T-cell (primary cell): ENCODE data around the gene PPP1R7. TPM values are rescaled to one million over a fixed set of nuclear protein-coding genes. Genes with fewer than 3 reads are reported as not detected.

ENCODE experiments used
- ATAC-seq, 4 experiments: fragments of 200-7000 bp in 3 of 4; fragments of 150-1000 bp in 1 of 4; cut with Tn5 transposase; replicated peaks in 1 of 4; 1 replicate in 3 of 4; 2 replicates in 1 of 4; pipeline ENCODE4 v1.10.0; 2021; ENCODE audit warnings: moderate library complexity in 3 of 4, mild to moderate bottlenecking in 2 of 4, moderate number of reproducible peaks in 1 of 4
- CTCF ChIA-PET, 2 donors: fragments of 300-600 bp; sonication (Branson Sonifier 250); formaldehyde crosslinking; loops; one replicate each; lab custom pipeline; 2022; ENCODE audit warnings: antibody characterized with exemption in 2 of 2; lab: Charles Lee
- POLR2A ChIA-PET, 2 donors: fragments of 300-600 bp; sonication (Branson Sonifier 250); formaldehyde crosslinking; loops; one replicate each; lab custom pipeline; 2022; ENCODE audit warnings: antibody characterized with exemption in 2 of 2; lab: Charles Lee
- DNase-seq, 35 experiments: peaks; one replicate each; pipeline versions ENCODE4 v3.0.0 to v3.0.0-alpha.2; 2013 to 2023
- H3K27ac ChIP-seq: one replicate; pipeline ENCODE4 v1.5.1; 2013; ENCODE audit warnings: low read length
- H3K27me3 ChIP-seq, 2 experiments: replicated peaks in 1 of 2; 1 replicate in 1 of 2; 2 replicates in 1 of 2; pipeline versions ENCODE4 v1.6.1 to v1.7.0; 2013; ENCODE audit warnings: low read length in 1 of 2, mixed read lengths in 1 of 2; ENCODE audit not compliant: control insufficient read depth in 2 of 2, insufficient read depth in 2 of 2; ENCODE audit errors: extremely low read depth in 1 of 2
- H3K36me3 ChIP-seq, 2 donors: 1 replicate in 1 of 2; 2 replicates in 1 of 2; pipeline versions ENCODE4 v1.6.1 to v1.7.0; 2013; ENCODE audit warnings: low read length in 1 of 2; ENCODE audit not compliant: control insufficient read depth in 2 of 2, insufficient read depth in 1 of 2; ENCODE audit errors: extremely low read depth in 1 of 2
- H3K4me1 ChIP-seq, 2 experiments: 1 replicate in 1 of 2; 2 replicates in 1 of 2; pipeline versions ENCODE4 v1.6.1 to v1.7.0; 2013; ENCODE audit warnings: low read length in 2 of 2, mixed read lengths in 1 of 2; ENCODE audit not compliant: insufficient read depth in 2 of 2, control insufficient read depth in 1 of 2; ENCODE audit errors: extremely low read depth in 1 of 2
- H3K4me3 ChIP-seq, 2 donors: 1 replicate in 1 of 2; 2 replicates in 1 of 2; pipeline versions ENCODE4 v1.5.1 to v1.7.0; 2013; ENCODE audit warnings: mild to moderate bottlenecking in 2 of 2, low read length in 1 of 2, moderate library complexity in 1 of 2; ENCODE audit not compliant: control insufficient read depth in 1 of 2; ENCODE audit errors: extremely low read depth in 1 of 2
- H3K9me3 ChIP-seq: 2 replicates; pipeline ENCODE4 v1.7.0; 2013
- H3K27ac Mint-ChIP-seq, 2 donors: one replicate each; pipeline ENCODE4 v1.8.0; 2020 to 2021; ENCODE audit warnings: mild to moderate bottlenecking in 2 of 2, mixed read lengths in 2 of 2
- H3K27me3 Mint-ChIP-seq, 2 donors: one replicate each; pipeline ENCODE4 v1.8.0; 2021 to 2022; ENCODE audit warnings: mixed read lengths in 2 of 2
- H3K36me3 Mint-ChIP-seq: one replicate; pipeline ENCODE4 v1.8.0; 2021; ENCODE audit warnings: mixed read lengths
- H3K4me1 Mint-ChIP-seq, 3 donors: one replicate each; pipeline ENCODE4 v1.8.0; 2020 to 2022; ENCODE audit warnings: mixed read lengths in 3 of 3, mild to moderate bottlenecking in 1 of 3
- H3K4me3 Mint-ChIP-seq, 3 donors: one replicate each; pipeline ENCODE4 v1.8.0; 2020 to 2022; ENCODE audit warnings: mild to moderate bottlenecking in 3 of 3, mixed read lengths in 3 of 3, moderate library complexity in 3 of 3
- H3K9me3 Mint-ChIP-seq, 3 donors: one replicate each; pipeline ENCODE4 v1.8.0; 2020 to 2022; ENCODE audit warnings: mixed read lengths in 3 of 3
- WGBS: methylation state at CpG from one replicate; pipeline ENCODE4 v1.1.5; 2013; ENCODE audit warnings: missing lambda C conversion rate; ENCODE audit not compliant: insufficient coverage; 5-methylcytosine and 5-hydroxymethylcytosine counted together
- total RNA-seq, 35 experiments: library from RNA in 6 of 35; stranded (reverse) in 6 of 35; fragments of 120-200 nt in 1 of 35; gene quantifications; one replicate each; pipeline versions ENCODE4 v1.2.1 to v1.2.4 and lab custom pipeline; 2013 to 2026

Gene PPP1R7
- total RNA-seq, 5 donors from 2014 or later (not counting 1 experiment from before 2014, with no cell fraction given) = 46.6 to 61.2 (median 53.8) TPM

- Mint-ChIP-seq H3K4me3 (no peak overlapping the region), H3K27me3 (no peaks in the 10 kb centered on the region), H3K4me1 (no peaks in the 10 kb centered on the region), H3K27ac (no peak overlapping the region), H3K36me3 (no peaks in the 10 kb centered on the region), H3K9me3 (no peaks in the 10 kb centered on the region)
- CTCF ChIA-PET = no interaction called here
- Histone ChIP-seq H3K27me3 (peaks cover 0 to 4% of the 10 kb centered on the region in 2 experiments), H3K4me3 (no peak overlapping the region), H3K27ac (no peak overlapping the region), H3K9me3 (no peaks in the 10 kb centered on the region), H3K4me1 (no peaks in the 10 kb centered on the region), H3K36me3 (no peaks in the 10 kb centered on the region)
- ATAC-seq = no peak
- DNase-seq = no peak
- POLR2A ChIA-PET = no interaction called here
- 95% methylated on average over 3 of the region's 3 CpGs for WGBS
Measured at GRCh38 chr2:241205086-241205485, 54.8 kb downstream of the PPP1R7 start.

- WGBS = no CpG with 5 or more reads among the region's 1 CpG
- ATAC-seq (no peak), DNase-seq (no peak)
- POLR2A ChIA-PET = no interaction called here
- Mint-ChIP-seq H3K27ac (no peak overlapping the region), H3K4me3 (no peak overlapping the region), H3K27me3 (no peaks in the 10 kb centered on the region), H3K9me3 (no peaks in the 10 kb centered on the region), H3K36me3 (no peaks in the 10 kb centered on the region), H3K4me1 (no peaks in the 10 kb centered on the region)
- Histone ChIP-seq H3K4me3 (no peak overlapping the region), H3K9me3 (no peaks in the 10 kb centered on the region), H3K4me1 (no peaks in the 10 kb centered on the region), H3K36me3 (no peaks in the 10 kb centered on the region), H3K27ac (no peak overlapping the region), H3K27me3 (peaks cover 0 to 4% of the 10 kb centered on the region in 2 experiments)
- CTCF ChIA-PET = no interaction called here
Measured at GRCh38 chr2:241207151-241207550, 56.9 kb downstream of the PPP1R7 start.

- ATAC-seq (no peak), DNase-seq (no peak)
- ChIA-PET POLR2A (no interaction called here), CTCF (no interaction called here)
- no peak overlapping the region for H3K27ac ChIP-seq
- 88% methylated on average over 6 of the region's 6 CpGs for WGBS
- H3K4me3 ChIP-seq = no peak overlapping the region
- H3K27ac Mint-ChIP-seq = no peak overlapping the region
- no peaks in the 10 kb centered on the region for H3K36me3 Mint-ChIP-seq
- H3K4me1 ChIP-seq = no peaks in the 10 kb centered on the region
- H3K9me3 ChIP-seq = no peaks in the 10 kb centered on the region
- peaks cover 0 to 4% of the 10 kb centered on the region in 2 experiments for H3K27me3 ChIP-seq
- H3K9me3 Mint-ChIP-seq = no peaks in the 10 kb centered on the region
- H3K4me3 Mint-ChIP-seq = no peak overlapping the region
- H3K36me3 ChIP-seq = no peaks in the 10 kb centered on the region
- H3K4me1 Mint-ChIP-seq = no peaks in the 10 kb centered on the region
- H3K27me3 Mint-ChIP-seq = no peaks in the 10 kb centered on the region
Measured at GRCh38 chr2:241207641-241208040, 57.4 kb downstream of the PPP1R7 start.

- Mint-ChIP-seq H3K27me3 (no peaks in the 10 kb centered on the region), H3K36me3 (no peaks in the 10 kb centered on the region), H3K4me1 (no peaks in the 10 kb centered on the region), H3K27ac (no peak overlapping the region), H3K4me3 (no peak overlapping the region), H3K9me3 (no peaks in the 10 kb centered on the region)
- Histone ChIP-seq H3K9me3 (no peaks in the 10 kb centered on the region), H3K36me3 (no peaks in the 10 kb centered on the region), H3K4me1 (no peaks in the 10 kb centered on the region), H3K27me3 (peaks cover 0 to 4% of the 10 kb centered on the region in 2 experiments), H3K27ac (no peak overlapping the region), H3K4me3 (no peak overlapping the region)
- CTCF ChIA-PET = no interaction called here
- DNase-seq = no peak
- WGBS = 74% methylated on average over 5 of the region's 6 CpGs
- ATAC-seq = no peak
- POLR2A ChIA-PET = no interaction called here
Measured at GRCh38 chr2:241208058-241208457, 57.8 kb downstream of the PPP1R7 start.

GRCh38 chr2:241209271-241209670 lies 59.0 kb downstream of the PPP1R7 start:
- Histone ChIP-seq H3K9me3 (no peaks in the 10 kb centered on the region), H3K4me3 (no peak overlapping the region), H3K27ac (no peak overlapping the region), H3K4me1 (no peaks in the 10 kb centered on the region), H3K27me3 (peaks cover 0 to 4% of the 10 kb centered on the region in 2 experiments), H3K36me3 (no peaks in the 10 kb centered on the region)
- H3K4me3 Mint-ChIP-seq = no peak overlapping the region
- H3K27me3 Mint-ChIP-seq = no peaks in the 10 kb centered on the region
- H3K27ac Mint-ChIP-seq = no peak overlapping the region
- DNase-seq (no peak), ATAC-seq (no peak)
- ChIA-PET POLR2A (no interaction called here), CTCF (no interaction called here)
- H3K36me3 Mint-ChIP-seq = no peaks in the 10 kb centered on the region
- WGBS = 90% methylated on average over 23 of the region's 33 CpGs
- no peaks in the 10 kb centered on the region for H3K9me3 Mint-ChIP-seq
- no peaks in the 10 kb centered on the region for H3K4me1 Mint-ChIP-seq

GRCh38 chr2:241211276-241211675 lies 61.0 kb downstream of the PPP1R7 start:
- Mint-ChIP-seq H3K4me3 (no peak overlapping the region), H3K9me3 (no peaks in the 10 kb centered on the region), H3K27ac (peak overlapping the region in 1 of 2 donors; percentile 48), H3K4me1 (no peaks in the 10 kb centered on the region), H3K27me3 (no peaks in the 10 kb centered on the region), H3K36me3 (no peaks in the 10 kb centered on the region)
- Histone ChIP-seq H3K36me3 (no peaks in the 10 kb centered on the region), H3K27ac (no peak overlapping the region), H3K4me3 (no peak overlapping the region), H3K27me3 (no peaks in the 10 kb centered on the region), H3K9me3 (no peaks in the 10 kb centered on the region), H3K4me1 (no peaks in the 10 kb centered on the region)
- WGBS = 10% methylated on average over 2 of the region's 2 CpGs
- ChIA-PET CTCF (no interaction called here), POLR2A (interaction anchor here in 1 of 2 donors (0.6 kb wide), 1 partner anchor 155 kb away, joined by 5 read pairs; no protein-coding TSS in a partner anchor)
- ATAC-seq (no peak), DNase-seq (no peak)

GRCh38 chr2:241213041-241213440 lies 62.8 kb downstream of the PPP1R7 start:
- POLR2A ChIA-PET = no interaction called here
- no peaks in the 10 kb centered on the region for H3K36me3 Mint-ChIP-seq
- no peaks in the 10 kb centered on the region for H3K27me3 Mint-ChIP-seq
- H3K36me3 ChIP-seq = no peaks in the 10 kb centered on the region
- H3K9me3 ChIP-seq = no peaks in the 10 kb centered on the region
- H3K4me3 ChIP-seq = no peak overlapping the region
- ATAC-seq (no peak), DNase-seq (no peak)
- H3K9me3 Mint-ChIP-seq = no peaks in the 10 kb centered on the region
- peaks cover 0 to 4% of the 10 kb centered on the region in 2 experiments for H3K4me1 ChIP-seq
- no peak overlapping the region for H3K27ac Mint-ChIP-seq
- 94% methylated on average over 11 of the region's 13 CpGs for WGBS
- H3K4me3 Mint-ChIP-seq = no peak overlapping the region
- H3K27me3 ChIP-seq = no peaks in the 10 kb centered on the region
- no peak overlapping the region for H3K27ac ChIP-seq
- CTCF ChIA-PET = no interaction called here
- H3K4me1 Mint-ChIP-seq = peaks cover 0 to 4% (median 2%) of the 10 kb centered on the region in 3 donors
